AG04450 (cell line): ENCODE data around the gene FBXW4. TPM values are rescaled to one million over a fixed set of nuclear protein-coding genes. Genes with fewer than 3 reads are reported as not detected.

Experiments used
- CTCF ChIA-PET: fragments of 300-600, 350-600 bp; formaldehyde crosslinking; extraction: SDS; loops from one replicate; lab custom pipeline; 2022; ENCODE audit warnings: antibody characterized with exemption, inconsistent platforms; lab: Charles Lee
- POLR2A ChIA-PET: fragments of 350-600 bp; formaldehyde crosslinking; extraction: SDS; loops from one replicate; lab custom pipeline; 2021; ENCODE audit warnings: antibody characterized with exemption, inconsistent platforms; lab: Yijun Ruan, JAX
- DNase-seq: peaks from one replicate; pipeline ENCODE4 v3.0.0-alpha.2; 2011; ENCODE audit warnings: low read depth, low spot score
- H3K27ac ChIP-seq: one replicate; pipeline ENCODE4 v1.5.1; 2012; ENCODE audit warnings: low read depth, low read length, control low read depth
- H3K27me3 ChIP-seq: one replicate; pipeline ENCODE4 v1.6.0; 2012; ENCODE audit warnings: low read length; ENCODE audit not compliant: control insufficient read depth, insufficient read depth
- H3K4me3 ChIP-seq: 2 replicates; pipeline ENCODE4 v1.5.1; 2011; ENCODE audit warnings: mild to moderate bottlenecking, low read depth, low read length, control low read depth
- H3K9me3 ChIP-seq: 2 replicates; pipeline ENCODE4 v1.5.1; 2012; ENCODE audit warnings: low read length; ENCODE audit not compliant: control insufficient read depth, insufficient read depth
- CTCF ChIP-seq: IDR thresholded peaks from 2 replicates; pipeline ENCODE4 v1.5.1; 2011; ENCODE audit warnings: low read depth, low read length, control low read depth, inconsistent platforms
- polyA plus RNA-seq: library from polyadenylated mRNA; depleted of rRNA; stranded (reverse); fragments of >200 nt; gene quantifications from 2 replicates; pipeline ENCODE4 v1.2.3, GENCODE V29; 2011

Gene FBXW4
- polyA plus RNA-seq, 1 experiment = 18.3 TPM

GRCh38 chr10:101573885-101574753, 120.9 kb downstream of the FBXW4 start:
- H3K9me3 ChIP-seq = peaks cover 8% of the 10 kb centered on the region
- no peak overlapping the region for H3K27ac ChIP-seq
- ChIA-PET CTCF (interaction anchor here (7.4 kb wide), 1 partner anchor 362 kb away, joined by 132 read pairs; no protein-coding TSS in a partner anchor), POLR2A (no interaction called here)
- no peak for TF ChIP-seq CTCF
- no peak for DNase-seq
- peaks cover 8% of the 10 kb centered on the region for H3K27me3 ChIP-seq
- H3K4me3 ChIP-seq = no peak overlapping the region

- POLR2A ChIA-PET = no interaction called here
- Histone ChIP-seq H3K27me3 (peaks cover 15% of the 10 kb centered on the region), H3K4me3 (no peak overlapping the region), H3K27ac (no peak overlapping the region), H3K9me3 (peaks cover 8% of the 10 kb centered on the region)
- TF ChIP-seq CTCF = no peak
- DNase-seq = no peak
- CTCF ChIA-PET = interaction anchor here (1.4 to 7.4 kb wide), 2 partner anchors 300 to 360 kb away, joined by 4 to 132 read pairs; no protein-coding TSS in a partner anchor
Measured at GRCh38 chr10:101572785-101573184, 122.2 kb downstream of the FBXW4 start.

DNA sequence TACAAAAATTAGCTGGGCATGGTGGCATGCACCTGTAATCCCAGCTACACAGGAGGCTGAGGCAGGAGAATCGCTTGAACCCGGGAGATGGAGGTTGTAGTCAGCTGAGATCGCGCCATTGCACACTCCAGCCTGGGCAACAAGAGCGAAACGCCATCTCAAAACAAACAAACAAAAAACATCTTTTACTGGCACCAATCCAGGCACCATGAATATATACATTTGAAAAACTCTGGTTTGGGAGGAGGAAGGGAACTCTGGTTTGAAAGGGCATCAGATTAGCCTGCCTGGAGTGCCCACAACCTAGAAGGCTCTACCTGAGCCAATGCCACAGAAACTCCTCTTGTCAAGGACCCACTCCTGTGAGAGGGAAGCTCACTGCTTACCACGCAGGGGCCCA, 122.8 kb downstream of the FBXW4 start:
- peaks cover 8% of the 10 kb centered on the region for H3K9me3 ChIP-seq
- ChIA-PET CTCF (interaction anchor here (1.4 to 7.4 kb wide), 5 partner anchors 209 to 477 kb away, joined by 4 to 132 read pairs (median 18); no protein-coding TSS in a partner anchor), POLR2A (no interaction called here)
- H3K27me3 ChIP-seq = peaks cover 21% of the 10 kb centered on the region
- no peak overlapping the region for H3K27ac ChIP-seq
- no peak overlapping the region for H3K4me3 ChIP-seq
- no peak for TF ChIP-seq CTCF
- no peak for DNase-seq

GRCh38 chr10:101571271-101571925, 123.6 kb downstream of the FBXW4 start:
- no peak for TF ChIP-seq CTCF
- ChIA-PET POLR2A (no interaction called here), CTCF (interaction anchor here (0.7 to 7.4 kb wide), 24 partner anchors 11 to 476 kb away, joined by 3 to 132 read pairs (median 5); partner anchors contain the start of genes DPCD and POLL)
- no peak for DNase-seq
- peaks cover 8% of the 10 kb centered on the region for H3K9me3 ChIP-seq
- no peak overlapping the region for H3K4me3 ChIP-seq
- no peak overlapping the region for H3K27ac ChIP-seq
- peaks cover 29% of the 10 kb centered on the region for H3K27me3 ChIP-seq
